Measurements from ENCODE around the gene SOHLH1.

Gene SOHLH1

DNA sequence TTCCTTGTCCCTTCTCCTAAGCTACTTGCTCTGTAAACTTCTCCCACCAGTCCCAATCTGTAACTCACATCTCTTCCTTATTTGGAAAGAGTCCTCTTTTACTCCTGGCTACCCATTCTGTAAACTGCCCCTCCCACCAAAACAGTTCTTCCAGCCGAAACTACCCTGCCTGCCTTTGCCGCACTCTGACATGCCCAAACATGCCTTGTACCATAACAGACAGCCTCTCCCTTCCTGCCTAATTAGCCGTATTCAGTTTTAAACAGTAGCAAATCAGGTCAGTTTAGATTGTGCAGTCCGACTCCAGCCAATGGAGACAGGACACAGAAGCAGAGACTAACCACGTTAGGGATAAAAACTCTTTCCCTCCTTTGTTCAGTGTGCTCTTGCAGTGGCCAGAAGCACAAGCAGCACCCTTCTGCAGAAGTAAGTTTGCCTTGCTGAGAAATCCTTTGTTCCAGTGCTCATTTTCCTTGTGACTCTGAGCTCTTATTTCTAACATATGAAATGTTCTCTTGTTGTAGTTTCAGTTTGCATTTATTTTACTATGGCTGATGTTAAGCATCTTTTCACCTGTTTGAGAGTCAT, 54.6 kb downstream of the SOHLH1 start (continued):
- TF ChIP-seq ZNF580 (tag by site-specific recombination; IDR thresholded peaks at IDR 0.05) (no peak), ZBTB10 (tag by site-specific recombination; IDR thresholded peaks at IDR 0.05) (no peak), ZNF610 (tag by site-specific recombination; IDR thresholded peaks at IDR 0.05; ENCODE audit: borderline replicate concordance) (no peak), IKZF3 (tag by site-specific recombination; IDR thresholded peaks at IDR 0.05) (no peak), ZNF596 (tag by site-specific recombination; IDR thresholded peaks at IDR 0.05) (no peak), ZNF518A (tag by site-specific recombination; conservative IDR thresholded peaks at IDR 0.05; ENCODE audit: low read depth) (peak; percentile 38; the same call in 1 of the 2 replicates), ELK4 (IDR thresholded peaks at IDR 0.05; ENCODE audit: borderline replicate concordance, low read depth, low read length) (no peak), ZNF530 (tag by site-specific recombination; IDR thresholded peaks at IDR 0.05; ENCODE audit: low read depth) (no peak)
